GM21515 (cell line): Measurements from ENCODE around the gene MAPK11.

Experiments used
- ATAC-seq: cut with Tn5 transposase; IDR thresholded peaks from one replicate; pipeline ENCODE4 v1.9.1; 2021; ENCODE audit not compliant: unreplicated experiment

MAPK11 gene

GRCh38 chr22:50296658-50297490 is 26.7 kb upstream of the MAPK11 start:
- no peak for ATAC-seq

- ATAC-seq, result no peak
Measured at GRCh38 chr22:50294319-50294656, 24.1 kb upstream of the MAPK11 start.

- no peak for ATAC-seq
Measured at GRCh38 chr22:50293441-50294318, 23.5 kb upstream of the MAPK11 start.

GRCh38 chr22:50292643-50293440 is 22.7 kb upstream of the MAPK11 start:
- ATAC-seq, result no peak

GRCh38 chr22:50289942-50290630 is 19.9 kb upstream of the MAPK11 start:
- no peak for ATAC-seq

- no peak for ATAC-seq
Measured at GRCh38 chr22:50289151-50289941, 19.2 kb upstream of the MAPK11 start.

- no peak for ATAC-seq
Measured at GRCh38 chr22:50287731-50288130, 17.6 kb upstream of the MAPK11 start.

- no peak for ATAC-seq
Measured at GRCh38 chr22:50286701-50287318, 16.6 kb upstream of the MAPK11 start.

GRCh38 chr22:50286275-50286674 is 16.1 kb upstream of the MAPK11 start:
- no peak for ATAC-seq

GRCh38 chr22:50285568-50286229 is 15.5 kb upstream of the MAPK11 start:
- no peak for ATAC-seq

GRCh38 chr22:50284479-50284878 is 14.3 kb upstream of the MAPK11 start:
- ATAC-seq, result no peak

- no peak for ATAC-seq
Measured at GRCh38 chr22:50283821-50284220, 13.6 kb upstream of the MAPK11 start.

- ATAC-seq, result no peak
Measured at GRCh38 chr22:50282361-50283155, 12.4 kb upstream of the MAPK11 start.

GRCh38 chr22:50281957-50282356 is 11.8 kb upstream of the MAPK11 start:
- no peak for ATAC-seq

GRCh38 chr22:50281384-50281760 is 11.2 kb upstream of the MAPK11 start:
- no peak for ATAC-seq

- ATAC-seq, result no peak
Measured at GRCh38 chr22:50280708-50281383, 10.7 kb upstream of the MAPK11 start.

- ATAC-seq, result no peak
Measured at GRCh38 chr22:50280022-50280707, 10.0 kb upstream of the MAPK11 start.
